GM12864 (cell line): ENCODE results near the gene NMD3.

Source experiments
- DNase-seq: peaks from one replicate; pipeline ENCODE4 v3.0.0-alpha.2; 2011; ENCODE audit warnings: low read depth
- H3K4me3 ChIP-seq: 2 replicates; pipeline ENCODE4 v1.5.1; 2011; ENCODE audit warnings: mild to moderate bottlenecking, low read depth, low read length, control low read depth
- CTCF ChIP-seq: IDR thresholded peaks from 2 replicates; pipeline ENCODE4 v1.5.1; 2011; ENCODE audit warnings: low read depth, mild to moderate bottlenecking, moderate library complexity, low read length, control low read depth, inconsistent platforms; ENCODE audit errors: missing control alignments

The NMD3 gene

DNA sequence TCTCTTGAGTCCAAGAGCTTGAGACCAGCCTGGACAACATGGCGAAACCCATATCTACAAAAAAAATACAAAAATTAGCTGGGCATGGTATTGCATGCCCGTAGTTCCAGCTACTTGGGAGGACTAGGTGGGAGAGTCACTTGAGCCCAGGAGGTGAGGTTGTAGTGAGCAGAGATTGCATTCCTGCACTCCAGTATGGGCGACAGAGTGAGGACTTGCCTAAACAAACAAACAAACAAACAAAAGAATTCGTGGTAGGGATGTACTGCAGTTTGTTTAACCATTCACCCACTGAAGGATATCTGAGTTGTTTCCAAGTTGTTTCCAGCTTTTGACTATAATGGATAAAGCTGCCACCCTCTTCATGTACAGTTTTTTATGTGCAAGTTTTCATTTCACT lies 7.5 kb upstream of the NMD3 start:
- TF ChIP-seq CTCF = no peak
- H3K4me3 ChIP-seq = no peak overlapping the region
- no peak for DNase-seq

GRCh38 chr3:161215185-161215584 lies 5.9 kb upstream of the NMD3 start:
- TF ChIP-seq CTCF = no peak
- no peak overlapping the region for H3K4me3 ChIP-seq
- no peak for DNase-seq

- H3K4me3 ChIP-seq = no peak overlapping the region
- DNase-seq = no peak
- no peak for TF ChIP-seq CTCF
These were observed 3.6 kb upstream of the NMD3 start for GRCh38 chr3:161217496-161217895.

- TF ChIP-seq CTCF = no peak
- DNase-seq = no peak
- H3K4me3 ChIP-seq = no peak overlapping the region
These were observed 1.6 kb upstream of the NMD3 start for GRCh38 chr3:161219495-161219894.

GRCh38 chr3:161221806-161222600 lies 892 bp downstream of the NMD3 start:
- no peak for DNase-seq
- peak overlapping the region; percentile 99 for H3K4me3 ChIP-seq
- TF ChIP-seq CTCF = no peak

DNA sequence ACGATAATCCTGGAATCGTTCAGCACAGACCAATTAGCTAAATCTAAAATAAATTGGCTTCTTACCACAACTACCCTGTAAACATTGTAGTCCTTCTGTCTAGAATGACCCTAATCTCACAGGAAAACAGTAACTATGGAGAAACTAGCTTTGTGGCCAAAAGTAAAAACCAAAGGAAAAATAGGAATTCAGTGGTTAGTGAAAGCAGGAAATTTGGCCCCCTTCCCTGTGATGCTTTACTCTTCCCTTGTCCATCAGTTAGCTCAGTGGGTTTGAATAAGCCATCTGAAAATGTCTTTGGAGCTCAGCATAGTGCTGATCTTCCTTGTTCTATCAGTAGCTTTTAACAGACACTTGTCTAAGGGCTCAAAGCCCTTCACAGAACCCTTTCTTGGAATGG lies 1.6 kb downstream of the NMD3 start:
- no peak for DNase-seq
- peak overlapping the region; percentile 99 for H3K4me3 ChIP-seq

More for the DNA sequence above, 1.6 kb downstream of the NMD3 start:
- TF ChIP-seq CTCF = no peak
